Neutrophil (primary cell): ENCODE measurements around the gene UNC50.

Source experiments
- H3K27ac ChIP-seq: fragments of 200-600 bp; sonication (generic); 2 replicates; pipeline ENCODE4 v1.5.1; 2016; ENCODE audit warnings: mild to moderate bottlenecking, moderate library complexity
- H3K27me3 ChIP-seq: fragments of 200-600 bp; sonication (generic); 2 replicates; pipeline ENCODE4 v1.6.0; 2016; ENCODE audit warnings: mild to moderate bottlenecking
- H3K36me3 ChIP-seq: fragments of 200-600 bp; sonication (generic); 2 replicates; pipeline ENCODE4 v1.5.1; 2017
- H3K4me1 ChIP-seq, 2 experiments: fragments of 200-600 bp in 1 of 2; sonication (generic) in 1 of 2; 1 replicate in 1 of 2; 2 replicates in 1 of 2; pipeline versions ENCODE4 v1.5.1 to v1.6.1; 2013 to 2016; ENCODE audit warnings: low read depth in 1 of 2, low read length in 1 of 2, mild to moderate bottlenecking in 1 of 2, moderate library complexity in 1 of 2; ENCODE audit not compliant: control insufficient read depth in 1 of 2, insufficient read depth in 1 of 2
- H3K4me3 ChIP-seq, 2 experiments: fragments of 200-600 bp in 1 of 2; sonication (generic) in 1 of 2; 1 replicate in 1 of 2; 2 replicates in 1 of 2; pipeline ENCODE4 v1.5.1; 2013 to 2016; ENCODE audit warnings: low read depth in 1 of 2, low read length in 1 of 2, mild to moderate bottlenecking in 1 of 2, moderate library complexity in 1 of 2
- H3K9me3 ChIP-seq: fragments of 200-600 bp; sonication (generic); 2 replicates; pipeline ENCODE4 v1.5.1; 2016
- TF ChIP-seq, protein P1 (sequence below): fragments of 200-600 bp; sonication (generic); IDR thresholded peaks from 2 replicates; pipeline ENCODE4 v1.5.1; 2016; ENCODE audit warnings: antibody characterized with exemption

The UNC50 gene

GRCh38 chr2:98583276-98583675 lies 25.1 kb upstream of the UNC50 start:
- H3K4me3 ChIP-seq, result no peak overlapping the region
- H3K9me3 ChIP-seq, result no peaks in the 10 kb centered on the region
- no peaks in the 10 kb centered on the region for H3K27me3 ChIP-seq
- H3K4me1 ChIP-seq, result no peaks in the 10 kb centered on the region
- H3K36me3 ChIP-seq, result peaks cover 95% of the 10 kb centered on the region
- H3K27ac ChIP-seq, result no peak overlapping the region
- TF ChIP-seq, protein P1, sequence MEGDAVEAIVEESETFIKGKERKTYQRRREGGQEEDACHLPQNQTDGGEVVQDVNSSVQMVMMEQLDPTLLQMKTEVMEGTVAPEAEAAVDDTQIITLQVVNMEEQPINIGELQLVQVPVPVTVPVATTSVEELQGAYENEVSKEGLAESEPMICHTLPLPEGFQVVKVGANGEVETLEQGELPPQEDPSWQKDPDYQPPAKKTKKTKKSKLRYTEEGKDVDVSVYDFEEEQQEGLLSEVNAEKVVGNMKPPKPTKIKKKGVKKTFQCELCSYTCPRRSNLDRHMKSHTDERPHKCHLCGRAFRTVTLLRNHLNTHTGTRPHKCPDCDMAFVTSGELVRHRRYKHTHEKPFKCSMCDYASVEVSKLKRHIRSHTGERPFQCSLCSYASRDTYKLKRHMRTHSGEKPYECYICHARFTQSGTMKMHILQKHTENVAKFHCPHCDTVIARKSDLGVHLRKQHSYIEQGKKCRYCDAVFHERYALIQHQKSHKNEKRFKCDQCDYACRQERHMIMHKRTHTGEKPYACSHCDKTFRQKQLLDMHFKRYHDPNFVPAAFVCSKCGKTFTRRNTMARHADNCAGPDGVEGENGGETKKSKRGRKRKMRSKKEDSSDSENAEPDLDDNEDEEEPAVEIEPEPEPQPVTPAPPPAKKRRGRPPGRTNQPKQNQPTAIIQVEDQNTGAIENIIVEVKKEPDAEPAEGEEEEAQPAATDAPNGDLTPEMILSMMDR, result no peak

DNA sequence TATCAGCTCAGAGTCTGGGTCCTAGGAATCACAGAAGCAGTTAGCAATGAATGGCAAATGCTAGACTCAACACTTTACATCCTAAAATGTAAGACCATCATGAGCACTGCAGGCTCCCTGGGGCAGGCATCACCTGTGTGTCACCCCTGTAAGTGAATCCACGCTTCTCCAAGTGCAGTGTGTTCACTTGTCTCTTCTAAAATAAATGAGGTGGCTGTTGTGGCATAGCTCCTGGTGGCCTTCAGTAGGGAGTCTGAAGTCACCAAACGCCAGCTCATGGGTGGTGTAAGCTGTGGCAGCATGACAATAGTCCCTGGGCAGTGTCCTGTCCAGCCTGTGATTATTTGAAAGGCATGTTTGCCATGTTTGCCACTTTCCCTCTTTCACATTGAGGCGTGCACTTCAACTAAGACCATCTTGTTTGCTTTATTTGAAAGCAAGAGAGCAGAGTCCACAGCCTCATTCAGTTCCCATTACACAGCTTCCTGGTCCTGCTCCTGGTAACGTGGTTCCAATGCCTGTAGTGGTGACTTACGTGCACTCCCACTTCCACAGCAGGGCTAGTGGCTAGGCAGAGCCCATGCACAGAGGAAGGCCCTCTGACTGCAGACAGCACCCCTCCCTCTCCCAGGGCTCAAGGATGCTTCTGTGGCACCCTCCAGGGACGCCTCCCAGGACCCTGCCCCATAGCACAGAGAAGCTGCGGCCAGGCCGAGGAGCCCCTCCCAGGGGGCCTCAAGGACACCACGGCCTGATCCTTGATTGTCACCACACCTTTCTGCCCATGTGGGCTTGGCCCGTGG lies 24.4 kb upstream of the UNC50 start:
- Histone ChIP-seq H3K9me3 (no peaks in the 10 kb centered on the region), H3K27me3 (no peaks in the 10 kb centered on the region), H3K4me3 (no peak overlapping the region), H3K4me1 (no peaks in the 10 kb centered on the region), H3K27ac (no peak overlapping the region), H3K36me3 (peaks cover 95% of the 10 kb centered on the region)
- TF ChIP-seq, protein P1, result no peak

DNA sequence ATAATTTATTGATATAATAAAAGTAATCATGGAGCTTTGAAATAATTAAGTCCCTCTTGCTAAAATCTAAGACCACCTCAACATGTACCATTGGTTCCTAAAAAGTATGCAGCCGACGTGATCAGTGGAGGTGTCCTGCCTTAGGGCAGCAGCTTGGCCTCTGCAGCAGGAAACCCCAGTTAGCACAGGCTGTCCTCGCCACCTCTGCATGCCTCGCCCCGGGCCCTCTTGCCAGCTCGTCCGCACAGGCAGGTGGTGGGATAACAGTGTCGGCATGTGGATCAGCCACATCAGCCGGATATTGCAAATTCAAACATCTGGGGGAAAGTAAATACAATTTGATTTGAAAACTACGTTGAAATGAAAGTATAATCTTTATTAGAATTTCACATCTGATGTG lies 23.0 kb upstream of the UNC50 start:
- H3K36me3 ChIP-seq, result peaks cover 93% of the 10 kb centered on the region
- no peaks in the 10 kb centered on the region for H3K27me3 ChIP-seq
- H3K27ac ChIP-seq, result no peak overlapping the region
- TF ChIP-seq, protein P1, result no peak
- no peaks in the 10 kb centered on the region for H3K9me3 ChIP-seq
- no peak overlapping the region for H3K4me3 ChIP-seq
- no peaks in the 10 kb centered on the region for H3K4me1 ChIP-seq

DNA sequence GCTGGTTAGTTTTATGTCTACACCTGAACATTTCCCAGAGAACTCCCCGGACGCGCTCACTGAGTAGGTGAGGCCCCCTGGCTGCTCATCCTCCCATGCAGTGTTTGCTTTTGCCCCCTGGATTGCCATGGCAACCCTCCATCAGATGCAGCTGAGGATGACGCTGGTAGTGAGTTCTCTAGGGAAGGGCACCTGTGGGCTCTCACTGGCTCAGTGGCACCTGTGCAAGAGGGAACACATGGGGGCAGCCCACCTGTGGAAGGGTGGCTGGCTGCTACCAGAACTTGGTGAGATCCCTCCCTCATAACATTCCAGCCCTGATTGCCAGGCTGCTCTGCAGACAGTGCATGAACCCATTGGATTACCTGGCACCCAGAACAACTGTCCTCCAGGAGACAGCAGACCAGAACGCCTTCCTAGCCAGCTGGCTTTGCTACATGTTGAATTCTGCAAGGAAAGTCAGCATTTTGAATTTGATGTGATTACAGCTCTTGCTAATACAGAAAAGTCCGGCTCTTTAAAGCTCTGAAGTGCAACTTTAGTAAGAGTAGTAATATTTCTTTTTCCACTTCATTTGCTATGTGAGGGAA lies 21.7 kb upstream of the UNC50 start:
- H3K27ac ChIP-seq, result no peak overlapping the region
- peaks cover 95% of the 10 kb centered on the region for H3K36me3 ChIP-seq
- H3K4me3 ChIP-seq, result no peak overlapping the region
- H3K4me1 ChIP-seq, result no peaks in the 10 kb centered on the region
- TF ChIP-seq, protein P1, result no peak
- H3K9me3 ChIP-seq, result no peaks in the 10 kb centered on the region
- no peaks in the 10 kb centered on the region for H3K27me3 ChIP-seq

DNA sequence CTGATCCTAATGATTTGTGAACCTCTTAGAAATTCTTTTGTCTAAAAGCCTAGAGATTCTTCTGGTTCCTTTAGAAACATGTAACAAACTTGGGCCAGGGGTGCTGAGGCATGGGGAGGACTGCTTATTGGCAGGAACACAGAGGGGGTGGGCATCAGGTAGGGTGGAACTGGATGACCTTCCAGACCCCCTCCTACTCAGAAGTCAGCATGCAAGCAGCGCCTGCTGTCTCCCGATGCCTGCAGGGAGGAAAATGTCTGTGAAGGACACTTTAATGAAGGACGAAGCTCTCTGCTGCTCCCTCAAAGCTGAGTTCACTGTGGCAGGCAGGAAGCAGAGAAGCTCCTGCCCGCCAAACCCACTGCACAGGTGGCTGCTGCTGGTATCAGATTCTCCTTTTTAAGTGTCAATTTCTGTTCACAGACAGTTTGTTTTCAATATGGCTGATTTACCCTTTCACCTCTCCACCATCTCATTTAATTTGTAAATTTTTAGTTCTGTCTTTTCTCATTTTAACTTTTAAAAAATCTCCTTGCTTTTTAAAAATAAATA lies 19.4 kb upstream of the UNC50 start:
- no peak overlapping the region for H3K27ac ChIP-seq
- peaks cover 94% of the 10 kb centered on the region for H3K36me3 ChIP-seq
- TF ChIP-seq, protein P1, result no peak

More for the DNA sequence above, 19.4 kb upstream of the UNC50 start:
- Histone ChIP-seq H3K9me3 (no peaks in the 10 kb centered on the region), H3K27me3 (no peaks in the 10 kb centered on the region), H3K4me3 (no peak overlapping the region), H3K4me1 (no peaks in the 10 kb centered on the region)
